HG02678 (cell line): ENCODE results near the gene LIN9.

Experiments used
- ATAC-seq: cut with Tn5 transposase; IDR thresholded peaks from one replicate; pipeline ENCODE4 v1.9.1; 2021; ENCODE audit warnings: mild to moderate bottlenecking, moderate library complexity; ENCODE audit not compliant: unreplicated experiment

Gene LIN9

GRCh38 chr1:226181996-226182714 is 126.8 kb downstream of the LIN9 start:
- ATAC-seq: no peak
